RWPE2 (cell line): ENCODE results near the gene NTMT2.

Experiments used
- ATAC-seq: fragments of 200-7000 bp; cut with Tn5 transposase; 3 replicates; pipeline ENCODE4 v1.9.1; 2021; ENCODE audit warnings: low read depth
- DNase-seq: peaks from one replicate; pipeline ENCODE4 v3.0.0-alpha.2; 2020; ENCODE audit warnings: low spot score
- H3K27ac ChIP-seq: fragments of 450-650 bp; 2 replicates; pipeline ENCODE4 v1.5.1; 2017; ENCODE audit warnings: mild to moderate bottlenecking; ENCODE audit not compliant: poor library complexity, severe bottlenecking
- H3K27me3 ChIP-seq: fragments of 250-450 bp; sonication (Bioruptor Pico); 2 replicates; pipeline ENCODE4 v1.5.1; 2021; ENCODE audit warnings: mild to moderate bottlenecking, moderate library complexity; ENCODE audit not compliant: insufficient read depth, poor library complexity, severe bottlenecking
- H3K36me3 ChIP-seq: fragments of 250-450 bp; sonication (Bioruptor Pico); 2 replicates; pipeline ENCODE4 v1.5.1; 2020; ENCODE audit warnings: low read depth, mild to moderate bottlenecking, moderate library complexity
- H3K4me1 ChIP-seq: fragments of 250-450 bp; sonication (Bioruptor Pico); 2 replicates; pipeline ENCODE4 v1.5.1; 2021; ENCODE audit warnings: mild to moderate bottlenecking, moderate library complexity; ENCODE audit not compliant: insufficient read depth, poor library complexity, severe bottlenecking
- H3K4me3 ChIP-seq: fragments of 250-450 bp; sonication (Bioruptor Pico); 2 replicates; pipeline ENCODE4 v1.5.1; 2021; ENCODE audit warnings: mild to moderate bottlenecking, moderate library complexity; ENCODE audit not compliant: severe bottlenecking
- H3K9me3 ChIP-seq: fragments of 250-450 bp; sonication (Bioruptor Pico); 2 replicates; pipeline ENCODE4 v1.5.1; 2021; ENCODE audit warnings: mild to moderate bottlenecking, moderate library complexity; ENCODE audit not compliant: severe bottlenecking
- TF ChIP-seq, protein P1 (sequence below): fragments of 450-650 bp; IDR thresholded peaks from one replicate; pipeline ENCODE4 v1.5.1; 2017; ENCODE audit warnings: mild to moderate bottlenecking, moderate library complexity; ENCODE audit not compliant: poor library complexity, severe bottlenecking

NTMT2 gene

DNA sequence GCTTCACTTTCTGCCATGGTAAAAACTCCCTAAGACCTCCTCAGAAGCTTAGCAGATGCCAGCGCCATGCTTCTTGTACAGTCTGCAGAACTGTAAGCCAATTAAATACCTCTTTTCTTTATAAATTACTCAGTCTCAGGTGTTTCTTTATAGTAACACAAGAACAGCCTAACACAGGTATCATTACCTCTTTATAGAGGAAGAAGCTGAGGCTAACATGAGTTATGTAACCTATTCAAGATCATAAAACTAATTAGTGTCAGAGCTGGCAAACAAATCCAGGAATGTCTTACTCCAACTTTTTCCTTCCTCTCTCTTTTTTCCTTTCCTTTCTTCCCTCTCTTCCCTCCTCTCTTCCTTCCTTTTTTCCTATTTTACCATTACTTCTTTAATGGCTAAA is 9.3 kb downstream of the NTMT2 start:
- no peak overlapping the region for H3K4me3 ChIP-seq
- no peak for ATAC-seq

DNA sequence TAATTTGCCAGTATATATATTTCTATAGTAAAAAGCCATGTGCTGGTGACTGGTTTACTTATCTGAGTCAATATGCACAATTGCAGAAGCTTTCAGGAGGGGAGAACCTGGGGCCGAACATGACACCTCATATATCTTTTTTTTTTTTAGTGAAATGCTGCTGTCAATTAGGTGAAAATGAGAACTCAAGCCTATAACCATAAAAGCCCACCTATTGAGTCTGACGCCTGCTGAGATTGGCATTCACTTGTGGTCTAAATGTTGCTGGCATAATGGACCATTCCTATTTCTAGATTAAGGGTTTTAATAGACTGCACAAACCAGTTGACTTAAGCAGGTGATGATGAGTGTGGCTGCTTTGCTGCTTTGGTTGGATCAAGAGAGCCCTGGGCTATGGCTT is 10.8 kb downstream of the NTMT2 start:
- Histone ChIP-seq H3K4me3 (no peak overlapping the region), H3K36me3 (no peaks in the 10 kb centered on the region), H3K4me1 (no peaks in the 10 kb centered on the region), H3K9me3 (no peaks in the 10 kb centered on the region), H3K27me3 (no peaks in the 10 kb centered on the region), H3K27ac (no peak overlapping the region)
- TF ChIP-seq, protein P1, sequence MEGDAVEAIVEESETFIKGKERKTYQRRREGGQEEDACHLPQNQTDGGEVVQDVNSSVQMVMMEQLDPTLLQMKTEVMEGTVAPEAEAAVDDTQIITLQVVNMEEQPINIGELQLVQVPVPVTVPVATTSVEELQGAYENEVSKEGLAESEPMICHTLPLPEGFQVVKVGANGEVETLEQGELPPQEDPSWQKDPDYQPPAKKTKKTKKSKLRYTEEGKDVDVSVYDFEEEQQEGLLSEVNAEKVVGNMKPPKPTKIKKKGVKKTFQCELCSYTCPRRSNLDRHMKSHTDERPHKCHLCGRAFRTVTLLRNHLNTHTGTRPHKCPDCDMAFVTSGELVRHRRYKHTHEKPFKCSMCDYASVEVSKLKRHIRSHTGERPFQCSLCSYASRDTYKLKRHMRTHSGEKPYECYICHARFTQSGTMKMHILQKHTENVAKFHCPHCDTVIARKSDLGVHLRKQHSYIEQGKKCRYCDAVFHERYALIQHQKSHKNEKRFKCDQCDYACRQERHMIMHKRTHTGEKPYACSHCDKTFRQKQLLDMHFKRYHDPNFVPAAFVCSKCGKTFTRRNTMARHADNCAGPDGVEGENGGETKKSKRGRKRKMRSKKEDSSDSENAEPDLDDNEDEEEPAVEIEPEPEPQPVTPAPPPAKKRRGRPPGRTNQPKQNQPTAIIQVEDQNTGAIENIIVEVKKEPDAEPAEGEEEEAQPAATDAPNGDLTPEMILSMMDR: no peak
- DNase-seq (no peak), ATAC-seq (no peak)

More for the DNA sequence above, 9.3 kb downstream of the NTMT2 start:
- TF ChIP-seq, protein P1: no peak
- Histone ChIP-seq H3K27me3 (no peaks in the 10 kb centered on the region), H3K36me3 (no peaks in the 10 kb centered on the region), H3K27ac (no peak overlapping the region), H3K4me1 (no peaks in the 10 kb centered on the region), H3K9me3 (no peaks in the 10 kb centered on the region)
- DNase-seq: no peak

DNA sequence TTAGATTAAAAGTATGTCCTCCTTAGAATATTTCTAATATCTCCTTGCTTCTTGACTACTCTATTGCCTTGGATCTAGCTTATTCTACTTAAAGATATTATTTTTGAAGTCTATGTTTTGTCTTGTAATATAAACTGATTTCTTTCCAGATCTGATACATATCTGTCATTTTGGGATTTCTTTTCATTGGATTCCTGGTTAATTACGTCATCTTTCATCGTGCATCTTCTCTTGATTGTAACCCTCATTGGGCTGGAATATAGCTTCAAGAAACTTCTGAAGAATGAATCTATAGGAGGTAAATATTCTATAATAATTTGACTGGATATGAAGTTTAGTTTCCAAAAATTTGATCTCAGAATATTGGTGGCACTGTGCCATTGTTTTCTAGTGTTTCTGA is 12.1 kb downstream of the NTMT2 start:
- Histone ChIP-seq H3K36me3 (no peaks in the 10 kb centered on the region), H3K4me3 (no peak overlapping the region), H3K27ac (no peak overlapping the region), H3K27me3 (no peaks in the 10 kb centered on the region), H3K4me1 (no peaks in the 10 kb centered on the region), H3K9me3 (no peaks in the 10 kb centered on the region)
- no peak for DNase-seq
- no peak for ATAC-seq
- TF ChIP-seq, protein P1: no peak

DNA sequence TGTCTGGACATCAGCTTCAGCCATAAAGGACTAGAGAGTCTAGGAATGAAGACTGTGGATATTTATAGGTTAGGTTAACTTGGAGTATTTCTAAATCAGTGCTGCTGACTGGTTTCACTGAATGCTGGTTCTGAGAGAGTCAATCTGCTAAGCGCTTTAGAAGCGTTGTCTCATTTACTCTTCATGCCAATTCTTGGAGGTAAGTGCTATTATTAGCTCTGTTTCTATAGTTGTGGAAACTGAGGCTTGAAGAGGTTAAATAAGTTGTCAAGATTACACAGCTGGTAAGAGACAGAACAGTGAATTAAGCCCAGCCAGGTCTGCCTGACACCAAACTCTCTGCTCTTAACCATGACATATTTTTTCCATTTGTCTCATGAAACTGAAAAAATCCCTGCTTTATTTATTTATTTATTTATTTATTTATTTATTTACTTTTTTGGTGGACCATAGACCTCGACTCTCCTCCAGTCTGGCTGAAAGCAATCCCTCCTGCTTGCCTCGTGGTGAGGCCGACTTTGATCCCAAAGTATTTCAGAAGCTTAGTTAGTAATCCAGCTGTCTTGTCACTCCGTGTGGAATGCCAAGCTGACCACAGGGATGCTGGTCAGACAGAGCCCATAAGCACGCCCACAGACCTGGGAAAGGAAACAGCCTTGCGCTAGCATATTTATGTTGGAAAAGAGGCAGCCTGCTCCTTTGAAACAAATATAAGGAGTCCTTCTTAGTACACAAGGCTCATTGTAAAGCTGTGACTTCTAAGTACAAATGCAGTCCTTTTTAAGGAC is 16.9 kb downstream of the NTMT2 start:
- H3K9me3 ChIP-seq: no peaks in the 10 kb centered on the region
- no peaks in the 10 kb centered on the region for H3K27me3 ChIP-seq
- TF ChIP-seq, protein P1: no peak
- H3K36me3 ChIP-seq: no peaks in the 10 kb centered on the region
- no peak overlapping the region for H3K4me3 ChIP-seq
- no peaks in the 10 kb centered on the region for H3K4me1 ChIP-seq
- no peak for DNase-seq
- no peak; the same call in 2 of the 3 replicates for ATAC-seq
- H3K27ac ChIP-seq: no peak overlapping the region

DNA sequence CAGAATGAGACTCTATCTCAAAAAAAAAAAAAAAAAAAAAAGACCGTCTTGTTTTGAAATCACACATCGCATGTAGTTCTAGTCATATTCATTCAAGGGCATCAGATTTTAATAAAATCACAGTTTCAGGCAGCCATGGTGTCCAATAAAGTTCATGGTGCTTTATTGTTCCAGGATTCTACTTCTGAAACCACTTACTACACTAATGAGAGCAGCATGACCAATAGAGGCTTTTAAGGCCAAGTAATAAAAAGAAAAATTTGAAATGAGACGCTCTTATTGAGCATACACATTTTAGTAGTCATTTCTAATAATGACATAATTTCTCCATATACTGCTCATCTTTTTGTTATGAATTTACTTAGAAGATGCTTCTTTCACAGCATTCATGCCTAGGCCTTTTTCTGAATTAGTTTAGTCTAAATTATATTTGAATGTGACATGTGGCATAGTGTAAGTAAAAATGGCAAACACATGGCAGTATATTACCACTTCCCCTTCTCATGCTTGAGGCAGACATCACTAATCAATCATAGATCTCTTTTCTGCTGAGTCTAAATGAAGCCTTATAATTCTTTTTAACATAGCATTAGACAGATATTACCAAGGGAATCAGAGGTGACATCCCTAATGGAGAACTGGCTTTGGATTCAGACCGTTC is 18.5 kb downstream of the NTMT2 start:
- H3K36me3 ChIP-seq: no peaks in the 10 kb centered on the region
- TF ChIP-seq, protein P1: no peak
- H3K27me3 ChIP-seq: no peaks in the 10 kb centered on the region
- no peaks in the 10 kb centered on the region for H3K4me1 ChIP-seq
- no peak overlapping the region for H3K4me3 ChIP-seq
- ATAC-seq (no peak), DNase-seq (no peak)
- H3K9me3 ChIP-seq: no peaks in the 10 kb centered on the region
- H3K27ac ChIP-seq: no peak overlapping the region
